ENCODE data around the gene ZSWIM6.

Gene ZSWIM6

GRCh38 chr5:61441742-61442141, 109.7 kb downstream of the ZSWIM6 start:
- H3K4me3 ChIP-seq (ENCODE audit: low read depth, low read length): no peak overlapping the region
- no peak for DNase-seq (ENCODE audit: low read depth)

GRCh38 chr5:61447780-61448495, 115.9 kb downstream of the ZSWIM6 start:
- no peak for TF ChIP-seq CTCF (IDR thresholded peaks at IDR 0.05; ENCODE audit: control insufficient read depth, extremely low read depth, insufficient read depth)
- no peak overlapping the region for H3K4me3 ChIP-seq (ENCODE audit: low read depth, low read length)

More at GRCh38 chr5:61441742-61442141, 109.7 kb downstream of the ZSWIM6 start:
- no peak for TF ChIP-seq CTCF (IDR thresholded peaks at IDR 0.05; ENCODE audit: control insufficient read depth, extremely low read depth, insufficient read depth)

DNA sequence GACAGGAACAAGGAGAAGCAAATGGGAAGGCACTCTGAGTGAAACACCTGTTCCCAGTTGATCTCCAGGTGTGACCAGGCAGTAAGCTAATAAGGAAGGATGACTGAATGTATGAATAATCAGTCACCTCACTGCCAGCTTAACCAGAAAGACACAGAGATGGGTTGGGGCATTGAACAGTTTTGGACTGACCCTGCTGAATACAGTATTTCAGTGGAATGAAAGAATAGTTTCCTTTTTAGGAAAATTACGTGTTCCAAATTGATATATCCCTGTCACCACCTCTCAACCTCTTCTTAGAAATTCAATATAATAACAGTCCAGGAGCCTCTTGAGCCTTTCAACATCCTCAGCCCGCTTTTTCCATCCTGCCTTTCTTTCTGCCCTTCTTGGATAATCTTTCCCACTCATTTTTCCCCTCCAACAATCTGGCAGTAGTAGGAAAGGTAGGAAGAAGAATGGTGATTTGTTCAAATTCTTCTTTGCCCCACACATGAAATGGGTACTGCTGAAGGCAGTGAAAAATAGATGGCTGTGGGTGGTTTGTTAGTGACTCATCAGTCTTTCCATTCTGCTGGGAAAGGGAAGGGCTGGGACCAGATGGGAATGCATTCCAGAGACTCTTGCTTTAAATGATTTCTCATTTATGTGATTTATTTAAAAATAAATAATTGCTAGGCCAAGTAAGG, 117.9 kb downstream of the ZSWIM6 start:
- DNase-seq (ENCODE audit: low read depth): no peak
- no peak for TF ChIP-seq CTCF (IDR thresholded peaks at IDR 0.05; ENCODE audit: control insufficient read depth, extremely low read depth, insufficient read depth)
- H3K4me3 ChIP-seq (ENCODE audit: low read depth, low read length): no peak overlapping the region

More at GRCh38 chr5:61447780-61448495, 115.9 kb downstream of the ZSWIM6 start:
- no peak for DNase-seq (ENCODE audit: low read depth)

- DNase-seq (ENCODE audit: low read depth): no peak
- TF ChIP-seq CTCF (IDR thresholded peaks at IDR 0.05; ENCODE audit: control insufficient read depth, extremely low read depth, insufficient read depth): no peak
- H3K4me3 ChIP-seq (ENCODE audit: low read depth, low read length): no peak overlapping the region
Observed at GRCh38 chr5:61450493-61451279, 118.6 kb downstream of the ZSWIM6 start.

GRCh38 chr5:61455179-61456006, 123.3 kb downstream of the ZSWIM6 start:
- H3K4me3 ChIP-seq (ENCODE audit: low read depth, low read length): no peak overlapping the region
- DNase-seq (ENCODE audit: low read depth): no peak
- TF ChIP-seq CTCF (IDR thresholded peaks at IDR 0.05; ENCODE audit: control insufficient read depth, extremely low read depth, insufficient read depth): no peak

DNA sequence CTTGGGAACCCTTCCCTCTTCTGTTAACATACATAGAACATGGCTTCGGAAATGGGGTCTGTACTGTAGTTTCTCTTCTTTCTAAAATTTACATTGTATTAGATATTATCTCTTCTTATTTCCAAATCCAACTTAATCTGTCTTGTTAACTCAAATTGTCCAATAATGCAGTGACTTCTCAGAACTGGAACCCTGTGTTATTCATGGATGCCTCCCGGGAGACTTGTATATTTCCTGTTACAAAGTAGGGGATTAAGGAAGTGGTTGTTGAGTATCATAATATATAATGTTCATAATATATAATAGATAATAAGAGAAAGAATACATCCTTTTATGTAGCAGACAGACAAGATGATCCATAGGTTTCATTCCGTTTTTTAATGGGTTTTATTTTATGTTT, 128.4 kb downstream of the ZSWIM6 start:
- no peak for TF ChIP-seq CTCF (IDR thresholded peaks at IDR 0.05; ENCODE audit: control insufficient read depth, extremely low read depth, insufficient read depth)
- DNase-seq (ENCODE audit: low read depth): no peak

More for the DNA sequence above, 128.4 kb downstream of the ZSWIM6 start:
- no peak overlapping the region for H3K4me3 ChIP-seq (ENCODE audit: low read depth, low read length)
